T-helper 2 cell treated with Interferon-gamma antibody and Interleukin-4, amounts not matched to agents 100 ng/mL and 5 ng/mL, for 36 hours (primary cell): ENCODE data around the gene TSPAN3. TPM values are rescaled to one million over a fixed set of nuclear protein-coding genes. Genes with fewer than 3 reads are reported as not detected.

ENCODE experiments used
- intact Hi-C: fragments of 100-400 bp; cut with micrococcal nuclease; formaldehyde crosslinking; loops from one replicate; pipeline ENCODE4 v1.15.1; 2023
- total RNA-seq: library from RNA; stranded (reverse); gene quantifications from 2 replicates; pipeline ENCODE4 v1.2.3, GENCODE V29; 2022

Gene TSPAN3
- total RNA-seq: 16.3 and 18.1 TPM in 2 replicates

DNA sequence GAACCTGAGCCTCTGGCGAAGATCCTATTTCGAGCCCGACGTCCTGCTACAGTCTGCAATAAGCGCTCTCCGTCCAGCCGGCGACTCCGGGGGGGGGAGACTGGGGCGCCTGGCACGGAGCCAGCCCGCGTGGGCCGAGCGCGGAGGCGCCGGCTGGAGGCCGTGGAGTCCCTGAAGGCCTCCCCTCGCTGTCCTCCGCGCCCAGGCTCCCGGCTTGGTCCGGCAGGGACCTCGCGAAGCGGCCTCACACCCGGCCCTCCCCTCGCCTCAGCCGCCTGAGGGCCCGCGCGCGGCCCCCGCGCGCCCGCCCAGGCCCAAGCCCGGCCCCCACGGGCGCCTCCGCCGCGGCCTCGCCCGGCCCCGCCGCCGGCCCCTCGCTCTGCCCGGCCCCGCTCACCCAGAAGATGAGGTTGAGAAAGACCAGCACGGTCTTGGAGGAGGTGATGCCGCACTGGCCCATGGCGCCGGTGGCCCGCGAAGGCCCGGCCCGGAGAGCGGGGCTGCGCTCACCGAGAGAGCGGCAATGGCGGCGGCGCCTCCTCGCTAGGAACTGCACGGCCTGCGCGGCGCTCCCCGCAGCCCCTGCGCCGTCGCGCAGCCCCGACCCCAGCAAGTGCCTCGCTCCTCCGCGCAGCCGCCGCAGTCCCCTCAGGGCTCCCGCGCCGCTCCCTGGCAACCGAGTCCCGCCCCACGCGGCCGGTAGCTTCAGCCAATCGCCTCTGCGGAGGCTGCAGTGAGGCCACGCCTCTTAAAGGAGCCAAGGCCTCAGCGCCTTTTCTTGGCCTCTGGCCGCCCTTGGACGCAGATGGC lies at the start of gene TSPAN3:
Gene TSPAN3, minus strand, starts transcription at position 615 of the 810 bp plus-strand sequence. Its CDS starts 155 bp downstream, at position 460.
- intact Hi-C loops: loop anchor here (2.0 to 5.0 kb wide), 2 partner anchors 140 to 352 kb away; partner anchors contain the start of genes HMG20A, PEAK1 and RCN2

GRCh38 chr15:77120576-77120975 lies 49.7 kb upstream of the TSPAN3 start:
- intact Hi-C loops: no loop called here

DNA sequence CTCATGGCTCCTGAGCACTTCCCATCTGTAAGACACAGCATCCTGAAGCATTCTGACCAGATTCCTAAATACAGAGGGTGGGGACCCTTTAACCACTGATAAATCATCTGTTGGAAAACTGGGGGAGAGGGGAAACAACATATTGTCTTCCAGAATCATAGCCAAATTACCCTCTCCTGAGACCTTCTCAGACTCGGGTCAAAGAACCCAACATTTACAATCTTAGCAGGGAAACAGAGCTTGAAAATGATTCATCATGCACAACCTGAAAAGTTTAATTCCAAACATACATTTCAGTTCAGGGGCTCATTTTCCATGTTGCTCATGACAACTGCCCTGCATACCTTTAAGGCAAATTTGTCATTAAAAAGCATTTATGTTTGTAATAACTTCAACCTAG lies 48.5 kb upstream of the TSPAN3 start:
- intact Hi-C loops: loop anchor here (5.0 kb wide), 1 partner anchor 58 kb away; no protein-coding TSS in a partner anchor

DNA sequence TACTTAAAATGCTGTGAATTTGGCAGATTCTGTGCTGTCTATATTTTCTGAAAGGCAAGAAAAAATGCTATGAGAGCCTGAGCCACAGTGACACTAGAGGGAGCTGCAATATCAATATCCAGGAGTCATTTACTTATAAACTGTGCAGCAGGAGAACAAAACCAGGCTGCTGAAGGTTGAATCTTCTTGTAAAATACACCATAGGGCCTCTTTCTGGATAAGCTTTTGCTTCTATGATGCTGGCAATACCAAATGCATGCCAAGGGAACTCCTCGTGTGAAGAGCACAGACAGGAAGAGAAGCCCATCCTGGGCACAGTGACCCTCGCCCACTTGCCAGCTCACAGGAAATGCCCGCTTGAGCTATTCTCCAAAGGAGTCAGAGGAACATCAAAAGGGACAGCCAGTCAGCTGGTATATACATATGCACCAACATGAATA lies 48.0 kb upstream of the TSPAN3 start:
- intact Hi-C loops: loop anchor here (1.0 to 5.0 kb wide), 3 partner anchors 58 to 424 kb away; no protein-coding TSS in a partner anchor

- intact Hi-C loops: loop anchor here (5.0 kb wide), 1 partner anchor 62 kb away; no protein-coding TSS in a partner anchor
Observed at GRCh38 chr15:77115179-77115578, 44.3 kb upstream of the TSPAN3 start.

- intact Hi-C loops: no loop called here
Observed at GRCh38 chr15:77112838-77113504, 42.1 kb upstream of the TSPAN3 start.

DNA sequence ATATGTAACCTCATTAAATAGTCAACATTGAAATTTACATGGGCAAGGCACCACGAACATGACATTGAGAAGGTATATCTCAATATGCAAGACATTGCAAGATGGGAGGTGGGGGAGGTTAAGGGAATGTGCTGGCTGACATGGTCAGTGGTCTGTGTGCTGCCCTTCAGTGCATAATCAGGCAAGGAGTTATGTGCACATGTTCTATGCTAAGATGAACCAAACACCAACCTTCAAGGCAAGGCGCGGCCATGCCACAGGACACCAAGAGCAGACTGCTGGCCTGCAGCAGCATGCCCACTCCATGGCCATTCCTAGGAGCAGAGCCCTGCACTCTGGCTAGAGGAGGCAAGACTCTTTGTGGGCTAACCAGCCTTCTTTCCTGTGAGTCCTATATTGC lies 40.9 kb upstream of the TSPAN3 start:
- intact Hi-C loops: no loop called here

DNA sequence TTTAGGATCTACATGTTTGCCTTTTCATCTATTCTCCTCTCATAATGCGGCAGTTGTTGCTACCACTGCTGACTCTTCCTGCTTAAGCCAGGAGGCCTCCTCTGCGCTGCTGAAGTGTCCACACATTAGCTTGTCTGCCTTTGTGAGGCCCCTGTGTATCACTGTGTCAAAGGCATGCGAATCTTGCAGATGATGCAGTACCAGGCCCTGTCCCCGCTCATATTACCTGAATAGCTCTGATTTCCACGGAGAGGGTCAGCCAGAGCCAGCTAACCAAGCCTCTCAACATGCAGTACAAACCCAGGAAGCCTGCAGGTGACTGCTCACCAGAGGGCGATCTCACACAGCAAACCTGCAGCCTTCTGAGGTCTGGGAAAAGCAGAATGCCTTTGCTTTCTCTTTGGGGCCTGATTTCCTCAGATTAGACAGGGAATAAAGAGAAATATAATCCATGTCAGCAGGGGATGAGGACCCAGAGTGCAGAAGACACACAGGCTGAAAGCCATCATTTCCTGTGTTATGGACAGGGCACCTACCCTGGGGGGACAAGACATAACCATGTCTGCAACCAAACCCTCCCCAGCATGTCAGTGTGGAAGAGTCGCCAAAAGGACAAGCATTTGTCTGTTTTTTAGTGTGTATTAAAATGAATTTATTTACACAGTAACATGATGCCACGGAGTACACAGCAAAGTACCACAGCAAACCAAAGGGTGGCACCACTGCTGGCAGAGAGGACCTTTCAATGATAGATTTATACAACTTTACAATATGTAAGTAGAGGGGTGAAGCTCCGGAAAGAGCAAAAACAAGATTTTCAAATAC lies 36.8 kb upstream of the TSPAN3 start:
- intact Hi-C loops: no loop called here

- intact Hi-C loops: no loop called here
Observed at GRCh38 chr15:77107068-77107467, 36.2 kb upstream of the TSPAN3 start.

GRCh38 chr15:77104155-77104554 lies 33.2 kb upstream of the TSPAN3 start:
- intact Hi-C loops: no loop called here

- intact Hi-C loops: no loop called here
Observed at GRCh38 chr15:77099741-77100463, 29.0 kb upstream of the TSPAN3 start.

- intact Hi-C loops: no loop called here
Observed at GRCh38 chr15:77098572-77098971, 27.7 kb upstream of the TSPAN3 start.

DNA sequence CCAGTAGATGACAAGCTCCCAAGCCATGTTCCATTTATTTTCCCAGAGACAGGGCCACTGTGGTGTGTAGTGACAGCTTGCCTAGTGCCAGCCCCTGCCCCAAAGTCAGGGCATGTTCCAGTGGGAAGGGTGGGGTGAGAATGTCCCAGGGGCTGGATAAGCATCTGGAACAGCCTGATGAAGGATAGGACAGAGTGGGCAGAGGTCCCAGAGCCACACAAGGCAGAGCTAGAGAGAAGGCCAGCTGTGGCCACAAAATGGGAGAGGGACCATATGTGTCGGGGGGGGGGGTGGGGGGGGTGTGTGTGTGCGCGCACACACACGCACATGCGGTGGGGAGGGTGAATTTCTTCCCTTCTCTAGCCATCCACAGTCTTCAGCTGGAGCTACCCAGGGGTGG lies 27.0 kb upstream of the TSPAN3 start:
- intact Hi-C loops: no loop called here

- intact Hi-C loops: no loop called here
Observed at GRCh38 chr15:77097248-77097721, 26.4 kb upstream of the TSPAN3 start.

GRCh38 chr15:77096541-77096940 lies 25.6 kb upstream of the TSPAN3 start:
- intact Hi-C loops: no loop called here

- intact Hi-C loops: no loop called here
Observed at GRCh38 chr15:77096138-77096537, 25.2 kb upstream of the TSPAN3 start.

- intact Hi-C loops: no loop called here
Observed at GRCh38 chr15:77094397-77095030, 23.6 kb upstream of the TSPAN3 start.

DNA sequence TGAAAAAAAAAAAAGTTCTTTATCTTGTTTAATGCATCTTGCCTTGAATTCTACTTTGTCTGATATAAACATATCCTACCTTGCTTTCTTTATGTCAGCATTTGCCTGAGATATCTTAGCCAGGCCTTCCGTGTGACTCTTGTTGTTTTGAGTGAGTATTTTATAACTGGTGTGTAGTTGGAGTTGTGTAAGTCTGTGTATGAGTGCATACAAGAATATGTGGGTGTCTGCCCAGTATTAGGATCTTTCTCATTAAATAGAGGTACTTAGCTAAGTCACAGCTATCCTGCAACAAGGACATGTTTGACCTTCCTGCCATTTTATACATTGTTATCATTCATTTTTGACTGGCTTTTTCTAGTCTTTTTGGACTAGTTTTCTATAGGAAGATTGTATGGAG lies 22.5 kb upstream of the TSPAN3 start:
- intact Hi-C loops: no loop called here

DNA sequence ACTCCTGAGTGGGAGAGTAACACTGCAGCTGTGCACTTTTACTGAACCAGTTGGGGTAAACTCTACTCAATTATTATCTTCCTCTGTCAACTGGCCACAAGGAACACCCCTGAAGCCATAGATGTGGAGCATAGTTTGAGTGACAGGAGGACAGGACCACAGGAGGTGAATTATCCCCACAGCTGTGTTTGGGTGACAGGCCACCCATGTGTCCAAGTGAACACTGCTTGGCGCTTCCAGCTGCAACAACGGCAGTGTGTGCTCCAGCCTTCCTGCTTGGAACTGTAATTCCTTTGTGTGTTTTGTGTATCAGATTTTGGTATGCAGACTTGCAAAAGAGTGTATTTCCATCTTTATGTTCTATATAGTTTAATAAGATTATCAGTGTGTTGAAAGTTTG lies 20.2 kb upstream of the TSPAN3 start:
- intact Hi-C loops: no loop called here

- intact Hi-C loops: no loop called here
Observed at GRCh38 chr15:77087213-77087612, 16.3 kb upstream of the TSPAN3 start.
